NAMALWA (cell line): ENCODE data around the gene HRH4.

ENCODE experiments used
- DNase-seq: peaks from one replicate; pipeline ENCODE4 v3.0.0-alpha.2; 2015; ENCODE audit warnings: low spot score

HRH4 gene

GRCh38 chr18:24465486-24465885 lies 5.0 kb downstream of the HRH4 start:
- no peak for DNase-seq

DNA sequence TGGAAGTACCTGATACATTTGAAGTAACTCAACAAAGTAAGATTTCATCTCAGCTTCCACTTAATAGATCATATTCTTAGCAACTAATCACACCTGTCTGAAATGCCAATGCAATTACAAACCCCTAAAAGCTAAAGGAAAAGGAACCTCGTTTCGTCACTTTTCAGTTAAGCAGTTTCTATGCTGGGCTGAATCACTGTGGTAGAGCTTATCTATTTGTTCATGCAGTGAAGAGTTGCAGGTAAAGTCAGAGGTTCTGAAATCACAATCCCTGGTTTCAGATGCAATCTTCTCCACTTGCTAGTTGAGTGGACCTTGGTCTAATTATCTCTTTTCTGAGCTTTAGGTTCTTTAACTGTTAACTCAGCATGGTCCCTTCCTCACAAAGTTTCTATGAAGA lies 6.3 kb downstream of the HRH4 start:
- DNase-seq = no peak

GRCh38 chr18:24470022-24470618 lies 9.7 kb downstream of the HRH4 start:
- no peak for DNase-seq

DNA sequence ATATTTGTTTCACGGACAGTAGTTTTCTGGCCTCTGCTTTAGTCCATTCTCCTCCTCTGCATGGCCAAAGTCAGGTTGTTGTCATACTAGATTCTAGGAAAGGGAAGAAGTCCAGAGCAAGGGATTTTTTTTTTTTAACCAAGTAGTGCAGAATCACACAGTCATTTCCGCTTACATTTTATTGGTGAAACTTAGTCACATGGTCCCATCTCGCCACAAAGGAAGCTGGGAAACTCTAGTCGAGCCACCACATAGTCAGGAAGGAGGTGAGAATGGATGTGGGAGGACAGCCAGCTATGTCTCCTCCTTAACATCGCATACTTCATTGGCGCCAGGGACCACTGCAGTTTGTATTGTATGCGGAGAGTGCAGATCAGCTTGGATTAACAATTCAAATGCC lies 10.4 kb downstream of the HRH4 start:
- no peak for DNase-seq

GRCh38 chr18:24472591-24472990 lies 12.2 kb downstream of the HRH4 start:
- DNase-seq = no peak

GRCh38 chr18:24474406-24474805 lies 14.0 kb downstream of the HRH4 start:
- DNase-seq = no peak

DNA sequence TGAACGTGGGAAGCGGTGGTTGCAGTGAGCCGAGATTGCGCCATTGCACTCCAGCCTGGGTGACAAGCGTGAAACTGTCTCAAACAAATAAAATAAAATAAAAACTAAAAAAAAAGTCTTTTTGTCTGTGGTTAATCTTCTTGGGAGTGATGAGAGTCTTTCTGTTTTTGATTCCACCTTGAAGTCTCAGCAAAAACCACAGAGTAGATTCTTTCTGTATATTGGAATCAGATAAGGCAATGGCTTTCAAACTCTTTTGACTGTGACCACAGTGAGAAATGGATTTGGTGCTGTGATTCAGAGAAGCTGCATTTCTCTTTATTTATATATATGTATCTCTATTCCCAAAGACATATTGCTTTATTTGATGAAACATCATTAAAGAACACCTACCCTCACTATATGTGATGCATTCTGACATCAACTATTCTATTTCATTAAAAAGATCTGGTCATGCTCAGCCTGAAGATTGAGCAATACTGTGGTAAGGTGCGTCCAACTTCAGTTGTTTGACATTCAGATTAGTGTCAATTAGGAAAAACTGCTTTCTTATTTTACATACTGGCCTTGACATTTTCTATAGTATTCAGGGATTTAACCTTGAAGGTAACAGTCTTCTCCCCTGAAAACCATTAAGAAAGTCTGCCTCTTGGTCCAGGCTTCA lies 15.6 kb downstream of the HRH4 start:
- DNase-seq = no peak

GRCh38 chr18:24479371-24479770 lies 18.9 kb downstream of the HRH4 start:
- DNase-seq = no peak

DNA sequence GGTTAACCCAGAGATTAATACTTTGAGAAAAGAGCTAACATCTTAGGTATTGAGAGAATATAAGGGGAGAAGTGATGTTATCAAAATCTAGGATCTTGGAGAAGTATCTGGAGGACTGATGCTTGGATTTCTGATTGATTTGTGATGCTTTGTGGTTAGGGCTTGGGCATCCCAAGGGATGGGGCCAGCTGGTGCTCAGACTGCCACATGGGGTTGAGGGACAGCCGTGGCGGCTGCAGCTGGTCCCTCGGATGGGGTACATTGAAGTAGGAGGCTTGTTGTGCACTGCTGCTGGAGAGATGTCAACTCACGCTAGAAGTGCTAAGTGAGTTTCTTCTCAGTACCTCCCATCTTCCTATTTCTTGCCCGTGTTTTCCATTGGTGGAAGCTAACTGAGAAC lies 22.4 kb downstream of the HRH4 start:
- no peak for DNase-seq

GRCh38 chr18:24485681-24486080 lies 25.2 kb downstream of the HRH4 start:
- no peak for DNase-seq

DNA sequence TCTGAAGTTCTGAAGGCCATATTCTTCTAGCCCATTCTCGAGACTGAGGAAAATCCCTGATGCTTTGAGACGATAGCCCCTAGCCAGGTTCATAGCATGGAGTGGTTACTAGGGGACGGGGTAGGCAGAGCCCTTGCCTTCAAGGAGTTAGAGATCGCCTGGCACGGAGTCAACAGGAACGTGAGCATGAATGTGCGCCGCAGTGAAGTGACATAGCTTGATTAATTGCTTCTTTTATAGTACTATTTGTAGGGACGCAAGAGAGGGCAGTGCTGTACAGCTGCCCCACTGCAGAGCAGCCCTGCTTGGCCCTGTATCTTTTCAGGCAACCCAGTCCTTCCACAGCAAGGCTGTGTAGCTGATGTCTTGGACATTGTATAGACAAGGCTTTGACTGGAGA lies 26.2 kb downstream of the HRH4 start:
- DNase-seq = no peak

GRCh38 chr18:24488824-24489493 lies 28.5 kb downstream of the HRH4 start:
- DNase-seq = peak; percentile 75

GRCh38 chr18:24490539-24490938 lies 30.1 kb downstream of the HRH4 start:
- DNase-seq = no peak

DNA sequence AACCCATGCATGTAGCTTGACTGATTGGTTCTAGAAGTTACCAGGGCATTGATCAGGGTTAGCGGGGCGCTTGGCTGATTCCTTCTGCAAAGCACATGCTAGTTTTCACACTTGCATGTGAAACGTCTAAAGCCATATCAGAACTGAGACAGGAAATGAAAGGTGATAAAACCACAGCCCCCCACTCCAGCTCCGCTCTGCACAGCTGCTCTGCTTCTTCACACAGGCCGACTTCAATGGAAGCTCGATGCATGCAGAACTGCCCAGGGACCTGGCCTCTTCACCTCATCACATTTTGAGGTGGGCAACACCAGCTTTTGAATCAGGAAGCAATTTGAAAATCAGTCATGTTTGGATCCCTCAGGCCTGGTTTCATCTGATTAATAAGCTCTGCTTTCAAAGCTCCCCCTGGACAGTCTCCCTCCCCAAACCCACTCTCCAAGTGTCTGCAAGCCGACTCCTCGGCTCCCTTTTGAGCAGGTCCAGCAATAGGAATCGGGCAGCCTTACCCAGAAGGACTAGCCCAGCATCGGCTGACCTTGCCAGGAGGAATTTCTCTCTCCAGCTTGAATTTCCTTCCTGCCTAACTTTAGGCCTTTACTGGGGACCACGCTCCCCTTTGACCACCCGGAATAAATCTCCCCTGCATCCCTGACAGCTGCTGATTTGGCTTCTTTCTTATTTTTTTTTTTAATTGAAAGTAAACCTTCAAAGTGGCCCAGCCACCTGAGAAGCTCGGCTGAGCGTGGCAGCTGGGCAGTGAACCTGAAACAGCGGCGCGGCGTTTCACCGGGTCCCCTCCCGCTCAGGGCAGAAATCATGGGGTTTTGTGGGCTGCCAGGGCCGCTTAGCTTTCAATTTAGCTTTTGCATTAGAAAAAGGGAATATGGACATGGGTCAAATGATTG lies 31.7 kb downstream of the HRH4 start:
- DNase-seq = peak; percentile 51

GRCh38 chr18:24494586-24494985 lies 34.1 kb downstream of the HRH4 start:
- DNase-seq = no peak

GRCh38 chr18:24497031-24497754 lies 36.8 kb downstream of the HRH4 start:
- DNase-seq = no peak

DNA sequence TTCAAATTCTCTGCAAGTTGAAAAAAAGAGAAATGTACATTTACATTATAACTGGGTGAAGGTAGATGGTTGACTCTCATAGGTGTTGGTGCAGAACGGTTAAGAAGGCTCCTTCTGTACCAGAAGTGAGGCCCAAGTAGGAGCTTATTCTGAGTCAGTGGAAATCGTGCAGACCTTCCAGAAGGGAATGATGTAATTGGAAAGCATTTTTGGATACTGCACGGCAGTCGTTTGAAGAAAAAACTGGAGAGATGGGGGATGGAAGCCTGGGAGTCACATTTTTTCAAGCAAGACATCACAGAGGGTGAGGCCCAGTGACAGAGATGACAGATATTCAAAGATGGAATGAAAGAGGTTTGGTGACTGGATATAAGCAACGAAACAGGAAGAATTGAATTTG lies 39.4 kb downstream of the HRH4 start:
- DNase-seq = no peak

DNA sequence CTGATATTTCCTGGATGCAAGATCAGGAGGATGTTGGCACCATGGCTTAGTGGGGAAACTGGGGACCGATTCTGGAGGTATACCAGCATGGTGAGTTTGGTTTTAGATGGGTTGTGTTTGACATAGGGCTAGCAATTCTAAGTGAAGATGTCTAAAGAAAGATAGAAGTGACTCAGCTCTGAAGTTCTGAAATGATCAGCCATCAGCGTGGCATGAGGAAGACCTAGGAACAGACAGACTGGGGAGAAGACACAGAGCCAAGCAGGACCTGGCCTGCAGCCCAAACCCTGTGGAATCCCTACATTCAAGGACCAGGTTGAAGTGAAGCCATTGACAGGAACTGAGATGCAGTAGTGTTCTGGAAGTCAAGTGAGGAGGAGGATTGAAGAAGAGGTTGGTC lies 39.8 kb downstream of the HRH4 start:
- DNase-seq = no peak

- DNase-seq = no peak
Measured at GRCh38 chr18:24500766-24501165, 40.3 kb downstream of the HRH4 start.

DNA sequence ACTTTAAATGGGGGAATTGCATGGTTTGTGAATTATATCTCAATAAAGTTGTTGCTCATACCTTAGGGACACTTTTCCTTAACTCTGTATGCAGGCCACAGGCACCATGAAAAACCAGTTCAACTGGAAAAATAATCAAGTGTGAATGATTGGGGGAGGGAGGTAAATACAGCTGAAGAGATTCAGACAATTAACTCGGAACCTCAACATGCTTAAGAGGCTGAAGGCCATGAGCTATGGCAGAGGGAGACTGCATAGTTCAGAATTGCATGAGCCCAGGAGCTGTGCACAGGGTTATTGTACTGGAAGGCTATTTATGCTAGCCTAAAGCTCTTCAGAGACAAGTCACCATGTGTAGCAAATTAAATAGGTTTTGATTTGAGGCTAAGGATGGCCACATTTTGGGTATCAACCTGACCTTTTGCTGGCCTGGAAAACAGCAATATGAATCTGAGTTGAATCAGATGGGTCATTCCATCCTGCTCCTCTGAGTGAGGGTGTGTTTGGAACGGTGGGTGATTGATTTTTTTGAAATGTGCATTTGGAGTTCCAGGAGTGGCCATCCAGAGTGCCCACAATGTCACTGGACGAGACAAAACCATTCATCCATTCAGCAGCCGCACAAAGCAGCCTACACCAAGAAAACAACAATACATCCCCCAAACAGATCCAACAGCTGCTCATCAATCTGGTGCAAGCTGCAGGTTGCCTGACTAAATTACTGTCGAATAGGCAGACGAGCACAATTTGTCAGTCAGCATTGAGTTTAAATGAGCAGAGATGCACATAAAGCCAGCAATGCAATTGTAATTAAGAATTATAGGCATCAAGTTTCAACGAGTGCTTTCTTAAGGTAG lies 42.5 kb downstream of the HRH4 start:
- DNase-seq = no peak

- DNase-seq = no peak
Measured at GRCh38 chr18:24504401-24504800, 44.0 kb downstream of the HRH4 start.
